Measurements from ENCODE around the gene WASF2.
A peak's percentile ranks its signal among the peaks of the same experiment; 100 is the strongest.

Gene WASF2

DNA sequence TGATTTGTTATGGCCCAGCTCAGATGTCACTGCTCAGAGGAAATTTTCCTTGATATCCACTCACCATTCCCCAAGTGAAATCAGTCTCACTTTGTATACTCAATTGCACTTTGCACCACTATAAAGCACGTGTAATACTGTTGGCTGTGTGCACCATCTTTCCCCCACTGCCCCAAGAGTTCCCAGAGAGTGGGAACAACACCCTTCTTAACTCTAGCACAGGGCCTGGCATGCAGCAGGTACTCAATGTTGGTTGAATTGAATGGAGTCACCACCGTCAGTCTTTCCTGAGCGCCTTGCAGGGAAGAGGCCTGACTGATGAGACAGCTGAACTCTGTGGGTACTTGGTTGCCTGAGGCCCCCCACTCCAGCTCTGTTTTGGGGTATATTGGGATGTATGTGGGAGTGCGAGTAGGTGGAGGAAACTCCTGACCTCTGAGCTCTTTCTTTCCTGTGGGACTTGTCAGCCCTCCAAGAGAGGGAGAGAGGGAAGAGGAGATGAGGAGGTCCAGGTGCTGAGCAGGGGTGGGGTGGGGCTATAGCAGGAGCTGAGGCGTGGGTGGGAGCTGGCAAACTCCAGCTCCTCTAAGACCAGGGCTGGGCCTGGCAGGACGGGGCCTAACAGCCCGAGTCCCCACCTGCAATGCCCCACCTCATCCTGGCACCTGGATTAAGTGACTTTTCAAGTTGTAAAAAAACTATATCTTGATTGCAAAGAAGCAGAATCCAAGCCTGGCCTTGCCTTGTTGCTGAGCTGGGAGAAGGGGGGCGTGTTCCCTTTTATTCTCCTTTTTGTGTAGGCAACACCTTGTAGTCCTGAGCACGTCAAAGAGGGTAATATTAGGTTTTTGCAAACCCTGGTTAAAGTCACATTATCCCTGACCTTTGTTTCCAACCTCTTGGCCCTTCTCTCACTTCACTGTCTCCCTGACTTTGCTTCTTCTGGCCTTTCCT lies 19.4 kb upstream of the WASF2 start:
- no peak overlapping the region for H3K27ac ChIP-seq (ENCODE audit: low read length)
- H3K27me3 ChIP-seq (ENCODE audit: insufficient read depth, low read length, poor library complexity), result no peaks in the 10 kb centered on the region
- H4K20me1 ChIP-seq (ENCODE audit: insufficient read depth, low read length), result no peaks in the 10 kb centered on the region
- DNase-seq (no peak), ATAC-seq (ENCODE audit: insufficient read depth, low read depth) (no peak)
- no peaks in the 10 kb centered on the region for H3K79me2 ChIP-seq (ENCODE audit: insufficient read depth, low read length)
- no peaks in the 10 kb centered on the region for H3K4me1 ChIP-seq (ENCODE audit: insufficient read depth, low read length)
- H3K4me2 ChIP-seq (ENCODE audit: insufficient read depth, low read length), result no peak overlapping the region
- no peak overlapping the region for H3K9ac ChIP-seq (ENCODE audit: low read depth, low read length)
- H3K4me3 ChIP-seq (ENCODE audit: low read depth in 1 of 2, low read length in 2 of 2), result no peak overlapping the region
- H3K36me3 ChIP-seq (ENCODE audit: insufficient read depth, low read length), result no peaks in the 10 kb centered on the region
- no peaks in the 10 kb centered on the region for H3K9me3 ChIP-seq (ENCODE audit: insufficient read depth, low read length, severe bottlenecking)
- TF ChIP-seq EZH2 (IDR thresholded peaks at IDR 0.05; ENCODE audit: borderline replicate concordance, low read depth, low read length, severe bottlenecking) (no peak), CTCF (IDR thresholded peaks at IDR 0.05; ENCODE audit: borderline replicate concordance, extremely low read depth, low read length, poor library complexity, severe bottlenecking) (no peak)
- 0 out of 2 replicates have a peak overlapping the region, but pooled peaks have one; percentile 25 for H2AFZ ChIP-seq (ENCODE audit: low read depth, low read length)

GRCh38 chr1:27507960-27508665 lies 18.1 kb upstream of the WASF2 start:
- Histone ChIP-seq H3K4me1 (ENCODE audit: insufficient read depth, low read length) (no peaks in the 10 kb centered on the region), H3K4me2 (ENCODE audit: insufficient read depth, low read length) (no peak overlapping the region), H2AFZ (ENCODE audit: low read depth, low read length) (no peak overlapping the region), H3K4me3 (ENCODE audit: low read depth in 1 of 2, low read length in 2 of 2) (no peak overlapping the region), H3K36me3 (ENCODE audit: insufficient read depth, low read length) (no peaks in the 10 kb centered on the region), H4K20me1 (ENCODE audit: insufficient read depth, low read length) (no peaks in the 10 kb centered on the region), H3K27ac (ENCODE audit: low read length) (no peak overlapping the region), H3K9ac (ENCODE audit: low read depth, low read length) (no peak overlapping the region), H3K79me2 (ENCODE audit: insufficient read depth, low read length) (no peaks in the 10 kb centered on the region), H3K9me3 (ENCODE audit: insufficient read depth, low read length, severe bottlenecking) (no peaks in the 10 kb centered on the region), H3K27me3 (ENCODE audit: insufficient read depth, low read length, poor library complexity) (no peaks in the 10 kb centered on the region)
- ATAC-seq (ENCODE audit: insufficient read depth, low read depth) (no peak), DNase-seq (no peak)
- peak; percentile 26 for TF ChIP-seq CTCF (IDR thresholded peaks at IDR 0.05; ENCODE audit: borderline replicate concordance, extremely low read depth, low read length, poor library complexity, severe bottlenecking)
- no peak for TF ChIP-seq EZH2 (IDR thresholded peaks at IDR 0.05; ENCODE audit: borderline replicate concordance, low read depth, low read length, severe bottlenecking)

- no peak overlapping the region for H2AFZ ChIP-seq (ENCODE audit: low read depth, low read length)
- H3K27ac ChIP-seq (ENCODE audit: low read length), result no peak overlapping the region
- no peak for ATAC-seq (ENCODE audit: insufficient read depth, low read depth)
Observed at GRCh38 chr1:27506703-27507102, 16.7 kb upstream of the WASF2 start.

More at GRCh38 chr1:27506703-27507102, 16.7 kb upstream of the WASF2 start:
- H3K4me1 ChIP-seq (ENCODE audit: insufficient read depth, low read length), result no peaks in the 10 kb centered on the region
- H3K9me3 ChIP-seq (ENCODE audit: insufficient read depth, low read length, severe bottlenecking), result no peaks in the 10 kb centered on the region
- TF ChIP-seq EZH2 (IDR thresholded peaks at IDR 0.05; ENCODE audit: borderline replicate concordance, low read depth, low read length, severe bottlenecking), result no peak
- no peak for TF ChIP-seq CTCF (IDR thresholded peaks at IDR 0.05; ENCODE audit: borderline replicate concordance, extremely low read depth, low read length, poor library complexity, severe bottlenecking)
- H3K4me3 ChIP-seq (ENCODE audit: low read depth in 1 of 2, low read length in 2 of 2), result no peak overlapping the region
- H3K4me2 ChIP-seq (ENCODE audit: insufficient read depth, low read length), result no peak overlapping the region
- DNase-seq, result no peak
- H3K27me3 ChIP-seq (ENCODE audit: insufficient read depth, low read length, poor library complexity), result no peaks in the 10 kb centered on the region
- H3K9ac ChIP-seq (ENCODE audit: low read depth, low read length), result no peak overlapping the region
- H4K20me1 ChIP-seq (ENCODE audit: insufficient read depth, low read length), result no peaks in the 10 kb centered on the region
- no peaks in the 10 kb centered on the region for H3K36me3 ChIP-seq (ENCODE audit: insufficient read depth, low read length)
- no peaks in the 10 kb centered on the region for H3K79me2 ChIP-seq (ENCODE audit: insufficient read depth, low read length)

Measured in DND-41 (cell line).